Myometrial cell (primary cell): ENCODE measurements around the gene CENPF. TPM values are rescaled to one million over a fixed set of nuclear protein-coding genes. Genes with fewer than 3 reads are reported as not detected.

Experiments
- total RNA-seq: library from RNA; depleted of rRNA; stranded (reverse); fragments of >200 nt; gene quantifications from 2 replicates; pipeline ENCODE4 v1.2.3, GENCODE V29; 2015

The CENPF gene
- total RNA-seq = 18.2 and 36.0 TPM in 2 replicates

GRCh38 chr1:214602764-214603657 lies at the start of gene CENPF:
CENPF (plus strand) TSS chr1:214603195; CDS start chr1:214613755, 10,560 bp downstream.

Other genes with a start within 250 kb of the CENPF start
- 21.0 and 47.0 TPM in 2 replicates for gene PTPN14, start 51.6 kb upstream of the CENPF start, total RNA-seq